Measurements from ENCODE around the gene PRSS57. TPM values are rescaled to one million over a fixed set of nuclear protein-coding genes. Genes with fewer than 3 reads are reported as not detected.

PRSS57 gene
- total and polyA plus RNA-seq, 2 of the 8 experiments (the other 6 are each of a cell fraction or from before 2014, with no cell fraction given): not detected

- no peak for TF ChIP-seq BRCA1 (IDR thresholded peaks at IDR 0.05; ENCODE audit: low read depth, low read length)
- TF ChIP-seq RXRA (IDR thresholded peaks at IDR 0.05; ENCODE audit: insufficient read depth, low read depth, low read length): no peak
- TF ChIP-seq, protein P1, sequence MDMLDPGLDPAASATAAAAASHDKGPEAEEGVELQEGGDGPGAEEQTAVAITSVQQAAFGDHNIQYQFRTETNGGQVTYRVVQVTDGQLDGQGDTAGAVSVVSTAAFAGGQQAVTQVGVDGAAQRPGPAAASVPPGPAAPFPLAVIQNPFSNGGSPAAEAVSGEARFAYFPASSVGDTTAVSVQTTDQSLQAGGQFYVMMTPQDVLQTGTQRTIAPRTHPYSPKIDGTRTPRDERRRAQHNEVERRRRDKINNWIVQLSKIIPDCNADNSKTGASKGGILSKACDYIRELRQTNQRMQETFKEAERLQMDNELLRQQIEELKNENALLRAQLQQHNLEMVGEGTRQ (IDR thresholded peaks at IDR 0.05; ENCODE audit: low read length): no peak
- TF ChIP-seq EZH2 (IDR thresholded peaks at IDR 0.05; ENCODE audit: low read depth, low read length, severe bottlenecking): no peak
- no peak for TF ChIP-seq CBX8 (IDR thresholded peaks at IDR 0.05; ENCODE audit: borderline replicate concordance, low read depth, low read length)
- TF ChIP-seq RAD21 (IDR thresholded peaks at IDR 0.05 in 1 of 2, conservative IDR thresholded peaks at IDR 0.05 in 1 of 2; ENCODE audit: low read depth in 2 of 2, low read length in 2 of 2): no peak
- no peak for TF ChIP-seq CEBPB (IDR thresholded peaks at IDR 0.05; ENCODE audit: low read depth, low read length)
Measured at GRCh38 chr19:676339-677105, 18.7 kb downstream of the PRSS57 start, which contains the start of gene FSTL3 (continued).

All from H1 (cell line).